ENCODE data around the gene RALGDS. TPM values are rescaled to one million over a fixed set of nuclear protein-coding genes. Genes with fewer than 3 reads are reported as not detected.

The RALGDS gene
- total and polyA plus RNA-seq, 9 of the 15 experiments (the other 6 are each of a cell fraction or from before 2014, with no cell fraction given), result 0.75 to 43.3 (median 27.1) TPM

- TF ChIP-seq POLR2AphosphoS2 (IDR thresholded peaks at IDR 0.05; ENCODE audit: low read length) (no peak), MXD1 (CRISPR knock-in tag; IDR thresholded peaks at IDR 0.05; ENCODE audit: borderline replicate concordance, poor library complexity, severe bottlenecking) (peak; percentile 75), RAD51 (IDR thresholded peaks at IDR 0.05; ENCODE audit: borderline replicate concordance, low read depth) (peak; percentile 55; the same call in 1 of the 2 replicates), PPARD (CRISPR knock-in tag; IDR thresholded peaks at IDR 0.05) (no peak), ZBTB26 (CRISPR knock-in tag; IDR thresholded peaks at IDR 0.05) (0 out of 2 replicates have a peak, but pooled peaks have one; percentile 5), MAZ (CRISPR knock-in tag; conservative IDR thresholded peaks at IDR 0.05 in 1 of 2, IDR thresholded peaks at IDR 0.05 in 1 of 2) (peak; percentile 97 to 98), ZNF589 (CRISPR knock-in tag; IDR thresholded peaks at IDR 0.05; ENCODE audit: low read depth) (peak; percentile 98), HCFC1 (IDR thresholded peaks at IDR 0.05; ENCODE audit: low read depth, low read length) (peak; percentile 58), BACH1 (tag; IDR thresholded peaks at IDR 0.05) (peak; percentile 57; the same call in 1 of the 2 replicates), POLR2B (IDR thresholded peaks at IDR 0.05; ENCODE audit: low read depth, partially characterized antibody) (peak; percentile 79), FOXP4 (CRISPR knock-in tag; IDR thresholded peaks at IDR 0.05; ENCODE audit: borderline replicate concordance) (0 out of 2 replicates have a peak, but pooled peaks have one; percentile 24), RBM34 (IDR thresholded peaks at IDR 0.05; ENCODE audit: borderline replicate concordance, insufficient read depth, low read length) (no peak), KLF10 (CRISPR knock-in tag; IDR thresholded peaks at IDR 0.05) (no peak), MYNN (IDR thresholded peaks at IDR 0.05) (peak; percentile 78; the same call in 1 of the 2 replicates), MYNN (CRISPR knock-in tag; IDR thresholded peaks at IDR 0.05) (no peak), ZNF217 (CRISPR knock-in tag; IDR thresholded peaks at IDR 0.05) (no peak), PTTG1 (tag; IDR thresholded peaks at IDR 0.05; ENCODE audit: low read depth) (no peak), NFIC (IDR thresholded peaks at IDR 0.05) (peak; percentile 28; the same call in 1 of the 2 replicates), CHCHD3 (CRISPR knock-in tag; IDR thresholded peaks at IDR 0.05) (peak; percentile 72; the same call in 1 of the 2 replicates), THRA (IDR thresholded peaks at IDR 0.05) (no peak), FOSL1 (tag; conservative IDR thresholded peaks at IDR 0.05) (peak; percentile 53)
Measured at GRCh38 chr9:133149130-133150015, 28.3 kb upstream of the RALGDS start (continued).
